IMR-90 (cell line): ENCODE measurements around the gene LAMA5. TPM values are rescaled to one million over a fixed set of nuclear protein-coding genes. Genes with fewer than 3 reads are reported as not detected.

Experiments used
- ATAC-seq: fragments of 200-7000 bp; cut with Tn5 transposase; 2 replicates; pipeline ENCODE4 v1.9.1; 2020; ENCODE audit warnings: low read depth, mild to moderate bottlenecking, moderate library complexity
- BruUV-seq: library from RNA; stranded (reverse); fragments of 400-500 nt; replicated peaks from 2 replicates; lab custom pipeline; 2021; lab: Mats Ljungman, UMichigan
- CTCF ChIA-PET: fragments of 300-600 bp; formaldehyde crosslinking; extraction: SDS; loops from one replicate; lab custom pipeline; 2021; ENCODE audit warnings: antibody characterized with exemption; lab: Yijun Ruan, JAX
- POLR2A ChIA-PET: fragments of 300-600 bp; sonication (Branson Sonifier 250); formaldehyde crosslinking; loops from one replicate; lab custom pipeline; 2022; ENCODE audit warnings: antibody characterized with exemption; ENCODE audit not compliant: unreplicated experiment; lab: Charles Lee
- DNase-seq: peaks from one replicate; pipeline ENCODE4 v3.0.0; 2013
- H2AFZ ChIP-seq: replicated peaks from 2 replicates; pipeline ENCODE3; 2013; ENCODE audit warnings: low read length, mild to moderate bottlenecking; ENCODE audit not compliant: poor library complexity
- H2AK5ac ChIP-seq: 2 replicates; pipeline ENCODE4 v1.6.1; 2013; ENCODE audit warnings: low read depth, low read length, inconsistent platforms
- H2AK9ac ChIP-seq: replicated peaks from 2 replicates; pipeline ENCODE3; 2013; ENCODE audit warnings: mild to moderate bottlenecking, low read depth, low read length, moderate library complexity; ENCODE audit not compliant: poor library complexity
- H2BK120ac ChIP-seq: 2 replicates; pipeline ENCODE4 v1.6.1; 2013; ENCODE audit warnings: low read depth, low read length, inconsistent platforms
- H2BK15ac ChIP-seq: 3 replicates; pipeline ENCODE4 v1.6.1; 2013; ENCODE audit warnings: low read depth, low read length, inconsistent platforms
- H2BK20ac ChIP-seq: 2 replicates; pipeline ENCODE4 v1.6.1; 2013; ENCODE audit warnings: low read depth, mild to moderate bottlenecking, inconsistent platforms, low read length, moderate library complexity
- H2BK5ac ChIP-seq: 2 replicates; pipeline ENCODE4 v1.6.1; 2013; ENCODE audit warnings: mild to moderate bottlenecking, low read depth, low read length, inconsistent platforms; ENCODE audit not compliant: poor library complexity, severe bottlenecking
- H3K14ac ChIP-seq: replicated peaks from 2 replicates; pipeline ENCODE4 v1.6.1; 2013; ENCODE audit warnings: low read depth, low read length, inconsistent platforms
- H3K18ac ChIP-seq: 2 replicates; pipeline ENCODE4 v1.6.1; 2013; ENCODE audit warnings: low read depth, low read length, control low read depth
- H3K23ac ChIP-seq: 2 replicates; pipeline ENCODE4 v1.6.1; 2013; ENCODE audit warnings: low read depth, low read length, inconsistent platforms
- H3K27ac ChIP-seq: 2 replicates; pipeline ENCODE4 v1.5.1; 2013; ENCODE audit warnings: mild to moderate bottlenecking, control low read depth, low read length; ENCODE audit not compliant: insufficient read depth
- H3K27me3 ChIP-seq: 2 replicates; pipeline ENCODE4 v1.6.1; 2013; ENCODE audit warnings: low read length; ENCODE audit not compliant: control insufficient read depth, insufficient read depth
- H3K36me3 ChIP-seq: 2 replicates; pipeline ENCODE4 v1.6.1; 2013; ENCODE audit warnings: low read length, mixed read lengths; ENCODE audit not compliant: control insufficient read depth, insufficient read depth
- H3K4ac ChIP-seq: 2 replicates; pipeline ENCODE4 v1.6.1; 2013; ENCODE audit warnings: low read depth, low read length, inconsistent platforms
- H3K4me1 ChIP-seq: 2 replicates; pipeline ENCODE4 v1.6.1; 2013; ENCODE audit warnings: low read length, mixed read lengths; ENCODE audit not compliant: control insufficient read depth, insufficient read depth
- H3K4me2 ChIP-seq: 2 replicates; pipeline ENCODE4 v1.6.1; 2013; ENCODE audit warnings: low read depth, mild to moderate bottlenecking, control low read depth, low read length, moderate library complexity
- H3K4me3 ChIP-seq: 2 replicates; pipeline ENCODE4 v1.5.1; 2013; ENCODE audit warnings: low read depth, mild to moderate bottlenecking, control low read depth, low read length, moderate library complexity; ENCODE audit not compliant: insufficient read depth
- H3K56ac ChIP-seq: 2 replicates; pipeline ENCODE4 v1.6.1; 2013; ENCODE audit warnings: low read length, inconsistent platforms; ENCODE audit not compliant: insufficient read depth; ENCODE audit errors: extremely low read depth
- H3K79me1 ChIP-seq, 2 experiments: 2 replicates each; pipeline ENCODE4 v1.6.1; 2013; ENCODE audit warnings: low read length in 2 of 2, inconsistent platforms in 1 of 2, low read depth in 1 of 2
- H3K9ac ChIP-seq: 2 replicates; pipeline ENCODE4 v1.6.1; 2013; ENCODE audit warnings: low read depth, low read length, control low read depth
- H3K9me1 ChIP-seq: 2 replicates; pipeline ENCODE4 v1.6.1; 2013; ENCODE audit warnings: low read length, inconsistent platforms; ENCODE audit not compliant: insufficient read depth
- H3K9me3 ChIP-seq: 2 replicates; pipeline ENCODE4 v1.6.1; 2013; ENCODE audit warnings: low read length; ENCODE audit not compliant: control insufficient read depth, insufficient read depth
- H4K20me1 ChIP-seq: 2 replicates; pipeline ENCODE4 v1.6.1; 2013; ENCODE audit warnings: low read length, inconsistent platforms; ENCODE audit not compliant: insufficient read depth
- H4K5ac ChIP-seq: 2 replicates; pipeline ENCODE4 v1.6.1; 2013; ENCODE audit warnings: mild to moderate bottlenecking, low read depth, low read length, control low read depth
- H4K8ac ChIP-seq, 2 experiments: 2 replicates each; pipeline ENCODE4 v1.6.1; 2013; ENCODE audit warnings: low read depth in 2 of 2, low read length in 2 of 2, control low read depth in 1 of 2, inconsistent platforms in 1 of 2
- H4K91ac ChIP-seq: 2 replicates; pipeline ENCODE4 v1.6.1; 2013; ENCODE audit warnings: low read depth, low read length, inconsistent platforms; ENCODE audit not compliant: insufficient read depth
- BHLHE40 ChIP-seq: fragments of 150-350 bp; IDR thresholded peaks from 2 replicates; pipeline ENCODE4 v1.6.1; 2016; ENCODE audit warnings: mild to moderate bottlenecking, low read depth, low read length
- CEBPB ChIP-seq: IDR thresholded peaks from 2 replicates; pipeline ENCODE4 v1.6.1; 2012; ENCODE audit warnings: low read depth, low read length, improper control_type of control experiment
- CHD1 ChIP-seq: IDR thresholded peaks from 2 replicates; pipeline ENCODE4 v1.6.1; 2012; ENCODE audit warnings: low read depth, low read length, improper control_type of control experiment
- CTCF ChIP-seq: conservative IDR thresholded peaks from 2 replicates; pipeline ENCODE4 v1.5.1; 2012; ENCODE audit warnings: mild to moderate bottlenecking, low read depth, low read length, improper control_type of control experiment
- NFE2L2 ChIP-seq: fragments of 150-350 bp; IDR thresholded peaks from 2 replicates; pipeline ENCODE4 v1.6.1; 2016; ENCODE audit warnings: low read depth, mild to moderate bottlenecking, low read length
- RAD21 ChIP-seq: IDR thresholded peaks from 2 replicates; pipeline ENCODE4 v1.6.1; 2012; ENCODE audit warnings: low read length, improper control_type of control experiment
- SMC3 ChIP-seq: fragments of 150-350 bp; IDR thresholded peaks from 2 replicates; pipeline ENCODE4 v1.6.1; 2016; ENCODE audit warnings: low read depth, mild to moderate bottlenecking, antibody characterized with exemption, low read length, moderate library complexity
- WGBS, 2 experiments: methylation state at CpG; one replicate each; pipeline versions ENCODE4 v1.1.5 to v1.1.7; 2013; ENCODE audit warnings: missing lambda C conversion rate in 2 of 2; ENCODE audit not compliant: insufficient read length in 1 of 2; ENCODE audit errors: extremely low coverage in 2 of 2; 5-methylcytosine and 5-hydroxymethylcytosine counted together
- dilution Hi-C: fragments of 300-500 bp; cut with HindIII; formaldehyde crosslinking; loops from one replicate; pipeline ENCODE4 v1.14.3; 2018; ENCODE audit warnings: low sequenced_read_pairs; ENCODE audit not compliant: unreplicated experiment
- in situ Hi-C: fragments of 300-500 bp; cut with MboI; formaldehyde crosslinking; loops from 3 replicates; pipeline ENCODE4 v1.14.3; 2019; ENCODE audit warnings: low sequenced_read_pairs, inconsistent platforms, mixed read lengths
- intact Hi-C: fragments of 100-400 bp; cut with micrococcal nuclease; formaldehyde crosslinking; loops from 2 replicates; pipeline ENCODE4 v1.10.0; 2022
- polyA plus RNA-seq, 3 experiments: library from polyadenylated mRNA; depleted of rRNA; stranded (reverse); fragments of >200 nt; gene quantifications; 2 replicates each; pipeline ENCODE4 v1.2.3, GENCODE V29; 2012; ENCODE audit warnings: low replicate concordance in 1 of 3
- total RNA-seq: library from RNA; depleted of rRNA; stranded (reverse); fragments of >200 nt; gene quantifications from 2 replicates; pipeline ENCODE4 v1.2.3, GENCODE V29; 2012
- TF ChIP-seq, protein P1 (sequence below): fragments of 150-350 bp; IDR thresholded peaks from 2 replicates; pipeline ENCODE4 v1.6.1; 2016; ENCODE audit warnings: low read depth, mild to moderate bottlenecking, low read length, moderate library complexity, borderline replicate concordance

LAMA5 gene
- total and polyA plus RNA-seq, 2 of the 4 experiments (the other 2 are of a cell fraction), result 0.90 to 7.3 TPM

DNA sequence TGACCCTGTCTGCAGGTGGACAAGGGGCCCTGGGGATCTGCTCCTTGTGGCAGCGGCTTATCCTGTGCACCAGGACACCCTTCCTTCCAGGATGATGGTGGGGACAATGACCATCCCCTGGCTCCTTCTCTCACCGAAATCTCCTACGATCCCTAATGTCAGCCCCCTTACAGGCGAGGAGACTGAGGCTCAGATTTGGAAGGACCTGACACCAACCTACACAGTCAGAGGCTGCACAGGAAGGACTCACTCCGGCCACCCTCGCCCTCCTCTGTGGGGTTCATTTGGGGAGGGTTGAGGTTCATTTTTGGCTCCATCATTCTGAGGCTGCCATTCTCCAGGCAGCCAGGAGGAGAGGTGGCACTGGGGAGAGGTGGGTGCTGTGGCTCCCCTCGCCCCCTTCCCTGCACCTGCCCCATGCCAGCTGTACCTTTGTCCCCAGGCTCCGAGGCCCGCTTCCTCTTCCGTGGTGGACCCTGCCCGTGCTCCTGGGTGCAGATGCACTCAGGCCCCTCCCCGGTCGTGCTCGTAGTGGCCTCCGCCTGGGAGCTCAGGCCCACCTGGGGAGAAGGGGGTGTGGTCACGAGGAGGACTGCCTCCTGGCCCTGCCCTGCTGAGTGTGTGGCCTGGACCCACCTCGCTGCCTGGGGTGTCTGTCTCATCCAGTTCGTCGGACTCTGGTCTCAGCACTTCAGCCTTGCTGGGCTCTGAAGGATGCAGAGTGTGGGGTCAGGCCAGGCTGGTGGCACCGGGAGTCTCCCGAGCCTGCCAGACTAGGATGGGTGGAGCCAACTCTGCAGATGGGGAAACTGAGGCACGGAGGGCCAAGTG is 45.3 kb upstream of the LAMA5 start:
- no peak overlapping the region for H3K27ac ChIP-seq
- CTCF ChIA-PET, result no interaction called here
- H3K9ac ChIP-seq, result no peak overlapping the region
- peaks cover 14% of the 10 kb centered on the region; the same call in 1 of the 2 replicates for H3K27me3 ChIP-seq
- no peak overlapping the region for H3K4ac ChIP-seq
- no peak overlapping the region for H4K8ac ChIP-seq
- no peak for DNase-seq
- dilution Hi-C loops, result no loop called here
- H3K14ac ChIP-seq, result no peak overlapping the region
- H3K79me1 ChIP-seq, result no peaks in the 10 kb centered on the region
- H3K23ac ChIP-seq, result no peak overlapping the region
- ATAC-seq, result no peak
- no peak overlapping the region for H2AK9ac ChIP-seq
- H3K9me1 ChIP-seq, result no peaks in the 10 kb centered on the region
- 0 out of 2 replicates have a peak, but pooled peaks cover under 1% of the 10 kb centered on the region for H3K4me1 ChIP-seq
- H4K91ac ChIP-seq, result no peak overlapping the region
- in situ Hi-C loops, result no loop called here
- no peak overlapping the region for H2BK20ac ChIP-seq
- no peak overlapping the region for H2AK5ac ChIP-seq
- 65% methylated on average over 7 of the region's 22 CpGs; no CpG with 5 or more reads in 1 of the 2 experiments for WGBS, 2 experiments
- TF ChIP-seq CTCF, result no peak
- no peak for TF ChIP-seq SMC3
- no peak for TF ChIP-seq CHD1
- no peak for TF ChIP-seq NFE2L2
- no peak for TF ChIP-seq RAD21
- TF ChIP-seq, protein P1, sequence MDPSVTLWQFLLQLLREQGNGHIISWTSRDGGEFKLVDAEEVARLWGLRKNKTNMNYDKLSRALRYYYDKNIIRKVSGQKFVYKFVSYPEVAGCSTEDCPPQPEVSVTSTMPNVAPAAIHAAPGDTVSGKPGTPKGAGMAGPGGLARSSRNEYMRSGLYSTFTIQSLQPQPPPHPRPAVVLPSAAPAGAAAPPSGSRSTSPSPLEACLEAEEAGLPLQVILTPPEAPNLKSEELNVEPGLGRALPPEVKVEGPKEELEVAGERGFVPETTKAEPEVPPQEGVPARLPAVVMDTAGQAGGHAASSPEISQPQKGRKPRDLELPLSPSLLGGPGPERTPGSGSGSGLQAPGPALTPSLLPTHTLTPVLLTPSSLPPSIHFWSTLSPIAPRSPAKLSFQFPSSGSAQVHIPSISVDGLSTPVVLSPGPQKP, result no peak
- no peak for TF ChIP-seq CEBPB
- no peak for TF ChIP-seq BHLHE40
- no peak overlapping the region for H2BK5ac ChIP-seq
- H3K18ac ChIP-seq, result no peak overlapping the region
- no peak overlapping the region for H2BK120ac ChIP-seq
- no peaks in the 10 kb centered on the region for H3K9me3 ChIP-seq
- H4K20me1 ChIP-seq, result no peaks in the 10 kb centered on the region
- no peak overlapping the region for H3K4me3 ChIP-seq
- no peaks in the 10 kb centered on the region for H3K36me3 ChIP-seq
- H3K4me2 ChIP-seq, result no peak overlapping the region
- H3K56ac ChIP-seq, result no peak overlapping the region
- no peak overlapping the region for H2BK15ac ChIP-seq
- H2AFZ ChIP-seq, result no peak overlapping the region
- no TSS peak for BruUV-seq
- POLR2A ChIA-PET, result no interaction called here
- no peak overlapping the region for H4K5ac ChIP-seq
- intact Hi-C loops, result no loop called here
